ENCODE results near the gene CCDC200. TPM values are rescaled to one million over a fixed set of nuclear protein-coding genes. Genes with fewer than 3 reads are reported as not detected.

The CCDC200 gene
- total and polyA plus RNA-seq, 5 donors from 2014 or later = not detected

GRCh38 chr17:43219746-43220380 lies 8.6 kb downstream of the CCDC200 start:
- Histone ChIP-seq H3K4me1 (ENCODE audit: control insufficient read depth, insufficient read depth, low read length, poor library complexity, severe bottlenecking) (no peaks in the 10 kb centered on the region), H3K27ac (ENCODE audit: insufficient read depth, low read length, poor library complexity, severe bottlenecking) (no peak overlapping the region), H3K9me3 (ENCODE audit: control insufficient read depth in 2 of 2, low read length in 2 of 2) (no peaks in the 10 kb centered on the region), H3K4me3 (ENCODE audit: low read depth, low read length) (no peak overlapping the region), H3K27me3 (ENCODE audit: control insufficient read depth, insufficient read depth, low read length) (no peaks in the 10 kb centered on the region), H3K36me3 (ENCODE audit: control insufficient read depth, insufficient read depth, low read length) (peaks cover 8% of the 10 kb centered on the region)
- Mint-ChIP-seq H3K9me3 (no peaks in the 10 kb centered on the region), H3K27ac (no peak overlapping the region), H3K4me1 (peaks cover 0 to 22% (median 16%) of the 10 kb centered on the region in 4 donors), H3K27me3 (no peaks in the 10 kb centered on the region), H3K4me3 (no peak overlapping the region), H3K36me3 (peaks cover 36% of the 10 kb centered on the region)
- no peak for ATAC-seq (ENCODE audit: low read depth in 2 of 2)
- no peak for DNase-seq

DNA sequence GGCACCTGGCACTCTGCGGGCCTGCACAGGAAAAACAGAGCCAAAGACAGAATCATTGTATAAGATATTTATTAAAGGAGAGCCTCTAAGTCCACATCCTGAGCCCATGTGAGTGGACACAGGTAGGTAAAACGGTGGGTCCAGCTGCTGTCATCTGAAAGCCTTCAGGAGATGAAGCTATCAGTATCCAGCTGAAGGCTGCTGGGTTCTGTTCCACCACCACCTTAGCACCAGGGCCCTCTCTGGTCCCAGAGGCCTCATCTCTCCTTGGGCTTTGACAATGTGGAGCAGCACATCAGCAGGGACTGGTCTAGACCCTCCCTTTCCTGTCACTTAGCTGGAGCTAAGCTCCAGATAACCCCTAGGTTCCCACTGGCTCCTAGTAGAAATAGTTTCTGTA lies 9.4 kb downstream of the CCDC200 start:
- H3K27me3 ChIP-seq (ENCODE audit: control insufficient read depth, insufficient read depth, low read length) = no peaks in the 10 kb centered on the region
- ATAC-seq (ENCODE audit: low read depth in 2 of 2) = no peak

GRCh38 chr17:43217614-43218087 lies 10.8 kb downstream of the CCDC200 start:
- H3K4me1 Mint-ChIP-seq = peaks cover 3 to 35% (median 21%) of the 10 kb centered on the region in 4 donors
- no peaks in the 10 kb centered on the region for H3K9me3 ChIP-seq (ENCODE audit: control insufficient read depth in 2 of 2, low read length in 2 of 2)
- no peak overlapping the region for H3K4me3 ChIP-seq (ENCODE audit: low read depth, low read length)
- peaks cover 8% of the 10 kb centered on the region for H3K36me3 ChIP-seq (ENCODE audit: control insufficient read depth, insufficient read depth, low read length)
- H3K27ac Mint-ChIP-seq = peak overlapping the region in 2 of 3 donors; percentile 8 to 15
- peaks cover 8% of the 10 kb centered on the region for H3K4me1 ChIP-seq (ENCODE audit: control insufficient read depth, insufficient read depth, low read length, poor library complexity, severe bottlenecking)
- peak overlapping the region in 2 of 4 donors; percentile 35 for H3K4me3 Mint-ChIP-seq
- no peaks in the 10 kb centered on the region for H3K27me3 Mint-ChIP-seq
- no peak overlapping the region for H3K27ac ChIP-seq (ENCODE audit: insufficient read depth, low read length, poor library complexity, severe bottlenecking)
- H3K27me3 ChIP-seq (ENCODE audit: control insufficient read depth, insufficient read depth, low read length) = no peaks in the 10 kb centered on the region
- no peak for ATAC-seq (ENCODE audit: low read depth in 2 of 2)
- peak in 1 of 3 donors; percentile 17 for DNase-seq
- peaks cover 29% of the 10 kb centered on the region for H3K36me3 Mint-ChIP-seq
- H3K9me3 Mint-ChIP-seq = no peaks in the 10 kb centered on the region

More for the DNA sequence above, 9.4 kb downstream of the CCDC200 start:
- H3K4me3 Mint-ChIP-seq = no peak overlapping the region
- no peak overlapping the region for H3K27ac Mint-ChIP-seq
- H3K27me3 Mint-ChIP-seq = no peaks in the 10 kb centered on the region
- no peak for DNase-seq
- H3K9me3 Mint-ChIP-seq = no peaks in the 10 kb centered on the region
- H3K27ac ChIP-seq (ENCODE audit: insufficient read depth, low read length, poor library complexity, severe bottlenecking) = no peak overlapping the region
- H3K9me3 ChIP-seq (ENCODE audit: control insufficient read depth in 2 of 2, low read length in 2 of 2) = no peaks in the 10 kb centered on the region
- no peaks in the 10 kb centered on the region for H3K4me1 ChIP-seq (ENCODE audit: control insufficient read depth, insufficient read depth, low read length, poor library complexity, severe bottlenecking)
- H3K4me3 ChIP-seq (ENCODE audit: low read depth, low read length) = no peak overlapping the region
- peaks cover 8% of the 10 kb centered on the region for H3K36me3 ChIP-seq (ENCODE audit: control insufficient read depth, insufficient read depth, low read length)
- H3K36me3 Mint-ChIP-seq = peaks cover 33% of the 10 kb centered on the region
- peaks cover 0 to 22% (median 16%) of the 10 kb centered on the region in 4 donors for H3K4me1 Mint-ChIP-seq

- Mint-ChIP-seq H3K27me3 (no peaks in the 10 kb centered on the region), H3K9me3 (no peaks in the 10 kb centered on the region), H3K4me1 (peaks cover 6 to 42% (median 27%) of the 10 kb centered on the region in 4 donors), H3K27ac (peak overlapping the region in 2 of 3 donors; percentile 42 to 65), H3K36me3 (peaks cover 29% of the 10 kb centered on the region), H3K4me3 (peak overlapping the region in 1 of 4 donors; percentile 35)
- Histone ChIP-seq H3K9me3 (ENCODE audit: control insufficient read depth in 2 of 2, low read length in 2 of 2) (no peaks in the 10 kb centered on the region), H3K4me3 (ENCODE audit: low read depth, low read length) (no peak overlapping the region), H3K4me1 (ENCODE audit: control insufficient read depth, insufficient read depth, low read length, poor library complexity, severe bottlenecking) (peaks cover 15% of the 10 kb centered on the region), H3K36me3 (ENCODE audit: control insufficient read depth, insufficient read depth, low read length) (peaks cover 8% of the 10 kb centered on the region), H3K27ac (ENCODE audit: insufficient read depth, low read length, poor library complexity, severe bottlenecking) (no peak overlapping the region), H3K27me3 (ENCODE audit: control insufficient read depth, insufficient read depth, low read length) (no peaks in the 10 kb centered on the region)
- no peak for DNase-seq
- no peak for ATAC-seq (ENCODE audit: low read depth in 2 of 2)
Measured at GRCh38 chr17:43216762-43217613, 11.4 kb downstream of the CCDC200 start.

DNA sequence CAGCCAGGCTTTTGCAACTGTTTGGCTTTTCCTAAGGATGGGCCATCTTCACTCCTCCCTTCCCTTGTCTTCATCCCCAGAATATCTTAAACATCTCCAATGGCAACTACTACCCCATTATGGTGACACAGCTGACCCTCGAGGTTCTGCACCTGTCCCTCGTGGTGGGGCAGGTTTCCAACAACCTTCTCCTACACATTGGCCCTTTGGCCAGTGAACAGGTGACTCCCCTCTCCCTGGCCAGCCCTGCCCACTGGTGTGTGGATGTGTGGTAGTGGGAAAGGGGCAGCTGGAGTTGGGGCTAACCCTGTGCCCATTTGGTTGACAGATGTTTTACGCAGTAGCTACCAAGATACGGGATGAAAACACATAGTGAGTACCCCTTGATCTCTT lies 12.1 kb downstream of the CCDC200 start:
- no peaks in the 10 kb centered on the region for H3K9me3 Mint-ChIP-seq
- no peak for DNase-seq
- no peak overlapping the region for H3K4me3 ChIP-seq (ENCODE audit: low read depth, low read length)
- peaks cover 29% of the 10 kb centered on the region for H3K36me3 Mint-ChIP-seq
- H3K27ac ChIP-seq (ENCODE audit: insufficient read depth, low read length, poor library complexity, severe bottlenecking) = no peak overlapping the region
- no peaks in the 10 kb centered on the region for H3K27me3 Mint-ChIP-seq
- H3K9me3 ChIP-seq (ENCODE audit: control insufficient read depth in 2 of 2, low read length in 2 of 2) = no peaks in the 10 kb centered on the region
- peaks cover 8% of the 10 kb centered on the region for H3K36me3 ChIP-seq (ENCODE audit: control insufficient read depth, insufficient read depth, low read length)
- H3K4me3 Mint-ChIP-seq = no peak overlapping the region
- no peaks in the 10 kb centered on the region for H3K27me3 ChIP-seq (ENCODE audit: control insufficient read depth, insufficient read depth, low read length)
- no peak for ATAC-seq (ENCODE audit: low read depth in 2 of 2)
- H3K4me1 ChIP-seq (ENCODE audit: control insufficient read depth, insufficient read depth, low read length, poor library complexity, severe bottlenecking) = peaks cover 16% of the 10 kb centered on the region
- H3K27ac Mint-ChIP-seq = peak overlapping the region in 1 of 3 donors; percentile 65
- peaks cover 6 to 45% (median 30%) of the 10 kb centered on the region in 4 donors for H3K4me1 Mint-ChIP-seq

DNA sequence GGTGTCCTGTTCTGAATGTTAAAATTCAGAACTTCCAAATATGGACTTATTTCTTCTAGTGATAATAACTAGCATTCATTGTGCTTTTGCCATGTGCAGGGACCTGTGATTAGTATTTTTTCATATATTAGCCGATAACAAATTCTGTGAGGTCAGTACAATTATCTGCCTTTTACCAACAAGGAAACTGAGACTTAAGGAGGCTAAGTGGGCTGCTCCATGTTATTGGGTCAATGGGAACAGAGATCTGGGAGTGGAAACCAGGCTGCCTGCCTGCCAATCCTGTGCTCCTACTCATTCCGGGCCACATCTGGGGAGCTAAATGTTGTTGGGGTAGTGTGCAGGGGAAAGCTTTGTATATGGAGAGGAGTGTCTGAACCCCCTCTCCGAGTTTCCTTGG lies 13.1 kb downstream of the CCDC200 start:
- no peaks in the 10 kb centered on the region for H3K27me3 Mint-ChIP-seq
- H3K27ac Mint-ChIP-seq = no peak overlapping the region
- peaks cover 29% of the 10 kb centered on the region for H3K36me3 Mint-ChIP-seq
- H3K27ac ChIP-seq (ENCODE audit: insufficient read depth, low read length, poor library complexity, severe bottlenecking) = no peak overlapping the region
- H3K9me3 ChIP-seq (ENCODE audit: control insufficient read depth in 2 of 2, low read length in 2 of 2) = no peaks in the 10 kb centered on the region
- no peaks in the 10 kb centered on the region for H3K27me3 ChIP-seq (ENCODE audit: control insufficient read depth, insufficient read depth, low read length)
- H3K36me3 ChIP-seq (ENCODE audit: control insufficient read depth, insufficient read depth, low read length) = peaks cover 8% of the 10 kb centered on the region
- no peak for DNase-seq
- H3K4me1 ChIP-seq (ENCODE audit: control insufficient read depth, insufficient read depth, low read length, poor library complexity, severe bottlenecking) = peaks cover 25% of the 10 kb centered on the region
- H3K9me3 Mint-ChIP-seq = no peaks in the 10 kb centered on the region
- H3K4me3 Mint-ChIP-seq = no peak overlapping the region
- peaks cover 13 to 54% (median 37%) of the 10 kb centered on the region in 4 donors for H3K4me1 Mint-ChIP-seq
- H3K4me3 ChIP-seq (ENCODE audit: low read depth, low read length) = no peak overlapping the region
- no peak for ATAC-seq (ENCODE audit: low read depth in 2 of 2)

GRCh38 chr17:43213545-43213944 lies 14.9 kb downstream of the CCDC200 start:
- H3K36me3 Mint-ChIP-seq = peaks cover 30% of the 10 kb centered on the region
- peaks cover 0 to 1% (median 0%) of the 10 kb centered on the region in 7 donors for H3K9me3 Mint-ChIP-seq
- no peak overlapping the region for H3K27ac ChIP-seq (ENCODE audit: insufficient read depth, low read length, poor library complexity, severe bottlenecking)
- H3K9me3 ChIP-seq (ENCODE audit: control insufficient read depth in 2 of 2, low read length in 2 of 2) = no peaks in the 10 kb centered on the region
- no peak for ATAC-seq (ENCODE audit: low read depth in 2 of 2)
- H3K36me3 ChIP-seq (ENCODE audit: control insufficient read depth, insufficient read depth, low read length) = peaks cover 20% of the 10 kb centered on the region
- H3K27me3 ChIP-seq (ENCODE audit: control insufficient read depth, insufficient read depth, low read length) = no peaks in the 10 kb centered on the region
- peak overlapping the region in 2 of 3 donors; percentile 75 to 95 for H3K27ac Mint-ChIP-seq
- peaks cover 13 to 52% (median 33%) of the 10 kb centered on the region in 4 donors for H3K4me1 Mint-ChIP-seq
- DNase-seq = no peak
- peaks cover 25% of the 10 kb centered on the region for H3K4me1 ChIP-seq (ENCODE audit: control insufficient read depth, insufficient read depth, low read length, poor library complexity, severe bottlenecking)
- H3K4me3 ChIP-seq (ENCODE audit: low read depth, low read length) = no peak overlapping the region
- H3K4me3 Mint-ChIP-seq = peak overlapping the region in 3 of 4 donors; percentile 39 to 94 (median 87)
- no peaks in the 10 kb centered on the region for H3K27me3 Mint-ChIP-seq
